Measurements from ENCODE around the gene SPATA6L. TPM values are rescaled to one million over a fixed set of nuclear protein-coding genes. Genes with fewer than 3 reads are reported as not detected.
"Not testable (repeated sequence)": the region's sequence is repeated elsewhere in the genome, so short reads cannot be mapped to it uniquely, and the experiment has no call there.

Gene SPATA6L
- total RNA-seq, 2 experiments from 2014 or later = 0.21 to 0.30 TPM

- POLR2A ChIA-PET; H3K27me3 Mint-ChIP-seq; ATAC-seq; H3K36me3 Mint-ChIP-seq (ENCODE audit: low read depth); DNase-seq; H3K4me3 Mint-ChIP-seq; H3K9me3 Mint-ChIP-seq (ENCODE audit: low read depth); H3K27ac Mint-ChIP-seq: not testable (repeated sequence)
- CTCF ChIA-PET = interaction anchor here (2.0 to 2.8 kb wide), 2 partner anchors 14 to 658 kb away, joined by 4 to 9 read pairs; no protein-coding TSS in a partner anchor
- intact Hi-C loops (cut with DNase I, micrococcal nuclease) = loop anchor here in 1 of 2 experiments (10.0 kb wide), 1 partner anchor 329 kb away; no protein-coding TSS in a partner anchor
- H3K4me1 Mint-ChIP-seq = peaks cover 21% of the 10 kb centered on the region
Observed at GRCh38 chr9:4606033-4606432, 60.2 kb downstream of the SPATA6L start.

GRCh38 chr9:4604678-4605095 is 61.6 kb downstream of the SPATA6L start:
- ChIA-PET POLR2A (no interaction called here), CTCF (interaction anchor here (0.6 to 2.8 kb wide), 21 partner anchors 9 to 739 kb away, joined by 3 to 19 read pairs (median 4); partner anchors contain the start of gene CDC37L1)

GRCh38 chr9:4603830-4604229 is 62.5 kb downstream of the SPATA6L start:
- Mint-ChIP-seq H3K36me3 (ENCODE audit: low read depth) (no peaks in the 10 kb centered on the region), H3K4me1 (peaks cover 34% of the 10 kb centered on the region), H3K27ac (no peak overlapping the region), H3K27me3 (no peaks in the 10 kb centered on the region), H3K9me3 (ENCODE audit: low read depth) (peaks cover 2% of the 10 kb centered on the region), H3K4me3 (no peak overlapping the region)
- ChIA-PET CTCF (interaction anchor here (0.7 to 2.8 kb wide), 13 partner anchors 10 to 844 kb away, joined by 3 to 19 read pairs (median 4); no protein-coding TSS in a partner anchor), POLR2A (no interaction called here)
- ATAC-seq = no peak
- intact Hi-C loops (cut with DNase I, micrococcal nuclease) = loop anchor here in 1 of 2 experiments (2.0 to 10.0 kb wide), 3 partner anchors 75 to 331 kb away; partner anchors contain the start of genes AK3 and CDC37L1
- no peak for DNase-seq

More at GRCh38 chr9:4604678-4605095, 61.6 kb downstream of the SPATA6L start:
- DNase-seq = peak; percentile 82
- H3K4me3 Mint-ChIP-seq = no peak overlapping the region
- ATAC-seq = peak; percentile 84
- peaks cover 3% of the 10 kb centered on the region for H3K9me3 Mint-ChIP-seq (ENCODE audit: low read depth)
- H3K4me1 Mint-ChIP-seq = peaks cover 34% of the 10 kb centered on the region
- no peaks in the 10 kb centered on the region for H3K36me3 Mint-ChIP-seq (ENCODE audit: low read depth)
- intact Hi-C loops (cut with DNase I, micrococcal nuclease) = loop anchor here in 1 of 2 experiments (2.0 to 10.0 kb wide), 3 partner anchors 74 to 330 kb away; partner anchors contain the start of genes AK3 and CDC37L1
- no peak overlapping the region for H3K27ac Mint-ChIP-seq
- no peaks in the 10 kb centered on the region for H3K27me3 Mint-ChIP-seq

GRCh38 chr9:4600368-4600767 is 65.9 kb downstream of the SPATA6L start:
- Mint-ChIP-seq H3K36me3 (ENCODE audit: low read depth) (no peaks in the 10 kb centered on the region), H3K4me3 (no peak overlapping the region), H3K4me1 (peaks cover 57% of the 10 kb centered on the region), H3K27me3 (no peaks in the 10 kb centered on the region), H3K9me3 (ENCODE audit: low read depth) (no peaks in the 10 kb centered on the region), H3K27ac (peak overlapping the region; percentile 63)
- POLR2A ChIA-PET = no interaction called here
- intact Hi-C loops (cut with DNase I, micrococcal nuclease) = loop anchor here in 1 of 2 experiments (10.0 kb wide), 1 partner anchor 334 kb away; no protein-coding TSS in a partner anchor
- no peak for ATAC-seq
- CTCF ChIA-PET = interaction anchor here (0.6 to 1.5 kb wide), 6 partner anchors 9 to 980 kb away, joined by 3 to 6 read pairs (median 3); no protein-coding TSS in a partner anchor
- no peak for DNase-seq

GRCh38 chr9:4596165-4596922 is 69.9 kb downstream of the SPATA6L start:
- Mint-ChIP-seq H3K27ac (peak overlapping the region; percentile 82), H3K4me1 (peaks cover 49% of the 10 kb centered on the region), H3K9me3 (ENCODE audit: low read depth) (no peaks in the 10 kb centered on the region), H3K36me3 (ENCODE audit: low read depth) (no peaks in the 10 kb centered on the region), H3K27me3 (no peaks in the 10 kb centered on the region), H3K4me3 (no peak overlapping the region)
- ChIA-PET POLR2A (interaction anchor here (0.6 kb wide), 1 partner anchor 278 kb away, joined by 3 read pairs; no protein-coding TSS in a partner anchor), CTCF (interaction anchor here (0.6 to 1.4 kb wide), 3 partner anchors 146 to 762 kb away, joined by 3 read pairs; no protein-coding TSS in a partner anchor)
- intact Hi-C loops (cut with DNase I, micrococcal nuclease) = loop anchor here in 1 of 2 experiments (10.0 kb wide), 1 partner anchor 158 kb away; no protein-coding TSS in a partner anchor
- DNase-seq = peak; percentile 64
- ATAC-seq = peak; percentile 87

- intact Hi-C loops (cut with DNase I, micrococcal nuclease) = loop anchor here in 1 of 2 experiments (10.0 kb wide), 1 partner anchor 160 kb away; no protein-coding TSS in a partner anchor
- POLR2A ChIA-PET = no interaction called here
- CTCF ChIA-PET = interaction anchor here (0.5 to 0.7 kb wide), 2 partner anchors 167 to 1341 kb away, joined by 3 read pairs; no protein-coding TSS in a partner anchor
- H3K27ac Mint-ChIP-seq = peak overlapping the region; percentile 14
- DNase-seq = no peak
- H3K4me1 Mint-ChIP-seq = peaks cover 35% of the 10 kb centered on the region
- H3K4me3 Mint-ChIP-seq = no peak overlapping the region
- ATAC-seq = no peak
- H3K27me3 Mint-ChIP-seq = no peaks in the 10 kb centered on the region
- H3K36me3 Mint-ChIP-seq (ENCODE audit: low read depth) = no peaks in the 10 kb centered on the region
- H3K9me3 Mint-ChIP-seq (ENCODE audit: low read depth) = no peaks in the 10 kb centered on the region
Observed at GRCh38 chr9:4594994-4595393, 71.3 kb downstream of the SPATA6L start.

GRCh38 chr9:4594545-4594944 is 71.7 kb downstream of the SPATA6L start:
- intact Hi-C loops (cut with DNase I, micrococcal nuclease) = loop anchor here in 1 of 2 experiments (10.0 kb wide), 1 partner anchor 160 kb away; no protein-coding TSS in a partner anchor
- Mint-ChIP-seq H3K27me3 (no peaks in the 10 kb centered on the region), H3K9me3 (ENCODE audit: low read depth) (no peaks in the 10 kb centered on the region), H3K4me1 (peaks cover 33% of the 10 kb centered on the region), H3K36me3 (ENCODE audit: low read depth) (no peaks in the 10 kb centered on the region), H3K27ac (no peak overlapping the region), H3K4me3 (no peak overlapping the region)
- no peak for DNase-seq
- POLR2A ChIA-PET = no interaction called here
- no peak for ATAC-seq
- CTCF ChIA-PET = interaction anchor here (0.5 to 0.7 kb wide), 2 partner anchors 167 to 1341 kb away, joined by 3 read pairs; no protein-coding TSS in a partner anchor

- POLR2A ChIA-PET = no interaction called here
- no peaks in the 10 kb centered on the region for H3K27me3 Mint-ChIP-seq
Observed at GRCh38 chr9:4592886-4593285, 73.4 kb downstream of the SPATA6L start.

GRCh38 chr9:4592295-4592694 is 74.0 kb downstream of the SPATA6L start:
- ChIA-PET POLR2A (no interaction called here), CTCF (interaction anchor here (0.7 to 1.5 kb wide), 3 partner anchors 12 to 313 kb away, joined by 3 to 4 read pairs (median 4); no protein-coding TSS in a partner anchor)
- H3K36me3 Mint-ChIP-seq (ENCODE audit: low read depth) = no peaks in the 10 kb centered on the region
- no peak overlapping the region for H3K27ac Mint-ChIP-seq
- H3K27me3 Mint-ChIP-seq = no peaks in the 10 kb centered on the region
- ATAC-seq (no peak), DNase-seq (no peak)
- intact Hi-C loops (cut with DNase I, micrococcal nuclease) = loop anchor here in 1 of 2 experiments (10.0 kb wide), 1 partner anchor 163 kb away; no protein-coding TSS in a partner anchor
- no peaks in the 10 kb centered on the region for H3K9me3 Mint-ChIP-seq (ENCODE audit: low read depth)
- H3K4me3 Mint-ChIP-seq = no peak overlapping the region
- peaks cover 23% of the 10 kb centered on the region for H3K4me1 Mint-ChIP-seq

More at GRCh38 chr9:4592886-4593285, 73.4 kb downstream of the SPATA6L start:
- Mint-ChIP-seq H3K4me1 (peaks cover 29% of the 10 kb centered on the region), H3K9me3 (ENCODE audit: low read depth) (no peaks in the 10 kb centered on the region), H3K4me3 (no peak overlapping the region), H3K27ac (no peak overlapping the region), H3K36me3 (ENCODE audit: low read depth) (no peaks in the 10 kb centered on the region)
- ATAC-seq = no peak
- intact Hi-C loops (cut with DNase I, micrococcal nuclease) = loop anchor here in 1 of 2 experiments (10.0 kb wide), 1 partner anchor 162 kb away; no protein-coding TSS in a partner anchor
- CTCF ChIA-PET = interaction anchor here (0.5 to 1.5 kb wide), 2 partner anchors 12 to 1067 kb away, joined by 3 to 4 read pairs; no protein-coding TSS in a partner anchor
- no peak for DNase-seq

GRCh38 chr9:4591123-4591500 is 75.2 kb downstream of the SPATA6L start:
- Mint-ChIP-seq H3K4me1 (peaks cover 13% of the 10 kb centered on the region), H3K36me3 (ENCODE audit: low read depth) (no peaks in the 10 kb centered on the region), H3K9me3 (ENCODE audit: low read depth) (no peaks in the 10 kb centered on the region), H3K27me3 (no peaks in the 10 kb centered on the region), H3K4me3 (no peak overlapping the region), H3K27ac (no peak overlapping the region)
- DNase-seq (no peak), ATAC-seq (no peak)
- ChIA-PET POLR2A (no interaction called here), CTCF (interaction anchor here (0.7 to 1.1 kb wide), 2 partner anchors 10 to 14 kb away, joined by 4 to 6 read pairs; no protein-coding TSS in a partner anchor)
- intact Hi-C loops (cut with DNase I, micrococcal nuclease) = loop anchor here in 1 of 2 experiments (10.0 kb wide), 1 partner anchor 164 kb away; no protein-coding TSS in a partner anchor
